IPS-15b (cell line): Measurements from ENCODE around the gene RPUSD4.
"Not testable (repeated sequence)": the region's sequence is repeated elsewhere in the genome, so short reads cannot be mapped to it uniquely, and the experiment has no call there.

ENCODE experiments used
- H3K27me3 ChIP-seq: one replicate; pipeline ENCODE4 v1.6.1; 2013; ENCODE audit warnings: low read length; ENCODE audit not compliant: control insufficient read depth, insufficient read depth
- H3K36me3 ChIP-seq: one replicate; pipeline ENCODE4 v1.6.1; 2013; ENCODE audit warnings: low read length; ENCODE audit not compliant: control insufficient read depth, insufficient read depth
- H3K4me1 ChIP-seq: one replicate; pipeline ENCODE4 v1.6.1; 2013; ENCODE audit warnings: mild to moderate bottlenecking, low read length; ENCODE audit not compliant: control insufficient read depth, insufficient read depth
- H3K4me3 ChIP-seq: one replicate; pipeline ENCODE4 v1.5.1; 2013; ENCODE audit warnings: low read depth, low read length
- H3K9ac ChIP-seq: one replicate; pipeline ENCODE4 v1.6.1; 2013; ENCODE audit warnings: low read depth, mild to moderate bottlenecking, low read length
- H3K9me3 ChIP-seq: one replicate; pipeline ENCODE4 v1.6.1; 2013; ENCODE audit warnings: mild to moderate bottlenecking, low read length; ENCODE audit not compliant: control insufficient read depth, insufficient read depth

Gene RPUSD4, protein sequence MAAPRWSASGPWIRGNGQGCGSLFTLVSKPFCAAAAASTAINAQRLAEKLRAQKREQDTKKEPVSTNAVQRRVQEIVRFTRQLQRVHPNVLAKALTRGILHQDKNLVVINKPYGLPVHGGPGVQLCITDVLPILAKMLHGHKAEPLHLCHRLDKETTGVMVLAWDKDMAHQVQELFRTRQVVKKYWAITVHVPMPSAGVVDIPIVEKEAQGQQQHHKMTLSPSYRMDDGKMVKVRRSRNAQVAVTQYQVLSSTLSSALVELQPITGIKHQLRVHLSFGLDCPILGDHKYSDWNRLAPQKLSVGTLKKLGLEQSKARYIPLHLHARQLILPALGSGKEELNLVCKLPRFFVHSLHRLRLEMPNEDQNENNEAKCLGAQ

GRCh38 chr11:126211236-126212088 is at the start of gene RPUSD4, which contains the start of gene FAM118B:
Gene RPUSD4 (minus strand): TSS chr11:126211650. CDS start chr11:126211638, 12 bp downstream.
Gene FAM118B (plus strand): TSS chr11:126211782. CDS start chr11:126235002, 23,220 bp downstream.
- H3K27me3 ChIP-seq = no peaks in the 10 kb centered on the region
- H3K9ac ChIP-seq = peak within 1 kb of the TSS; percentile 90
- H3K4me1 ChIP-seq = no peaks in the 10 kb centered on the region
- peak within 1 kb of the TSS; percentile 98 for H3K4me3 ChIP-seq
- peaks cover 5% of the 10 kb centered on the region for H3K36me3 ChIP-seq
- H3K9me3 ChIP-seq = no peaks in the 10 kb centered on the region

DNA sequence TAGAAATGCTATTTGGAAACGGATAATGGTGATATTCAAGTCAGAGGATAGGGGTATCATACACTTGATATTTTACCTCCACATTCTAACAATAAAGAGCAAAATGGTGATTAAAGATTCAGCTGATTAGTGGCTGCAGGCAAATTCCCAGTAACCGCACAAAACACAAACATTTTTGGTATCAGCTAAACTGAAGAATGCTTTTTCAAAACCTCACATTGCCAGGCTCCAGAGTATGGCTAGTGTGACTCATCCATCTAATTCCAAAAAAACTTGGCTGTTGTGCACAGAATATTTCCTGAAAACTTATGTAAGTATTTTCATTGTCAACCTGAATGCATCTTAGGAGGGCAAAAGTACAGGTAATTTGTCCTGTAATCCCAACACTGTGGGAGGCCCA is 46.3 kb upstream of the RPUSD4 start:
- Histone ChIP-seq H3K36me3 (peaks cover 26% of the 10 kb centered on the region), H3K4me3 (no peak overlapping the region), H3K4me1 (no peaks in the 10 kb centered on the region), H3K9me3 (no peaks in the 10 kb centered on the region), H3K9ac (no peak overlapping the region), H3K27me3 (no peaks in the 10 kb centered on the region)

DNA sequence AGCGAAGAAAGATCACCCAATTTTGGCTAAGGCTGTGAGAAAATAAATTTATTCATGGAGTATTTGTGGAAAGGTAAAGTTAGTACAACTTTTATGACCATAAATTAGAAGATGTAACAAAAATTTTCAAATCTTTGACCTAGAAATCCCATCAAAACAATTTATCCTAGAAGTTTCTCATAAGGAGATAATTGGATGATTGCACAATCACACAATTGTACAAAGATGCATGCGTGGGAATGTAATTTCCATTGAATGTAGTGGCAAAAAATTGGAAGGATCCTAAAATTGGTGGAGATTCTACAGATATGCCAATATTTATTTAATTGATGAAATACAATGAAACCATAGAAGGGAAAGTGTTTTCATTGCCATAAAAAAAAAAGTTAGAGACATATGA is 45.7 kb upstream of the RPUSD4 start:
- Histone ChIP-seq H3K4me3 (no peak overlapping the region), H3K9ac (no peak overlapping the region), H3K36me3 (peaks cover 22% of the 10 kb centered on the region), H3K27me3 (no peaks in the 10 kb centered on the region), H3K4me1 (no peaks in the 10 kb centered on the region), H3K9me3 (no peaks in the 10 kb centered on the region)

DNA sequence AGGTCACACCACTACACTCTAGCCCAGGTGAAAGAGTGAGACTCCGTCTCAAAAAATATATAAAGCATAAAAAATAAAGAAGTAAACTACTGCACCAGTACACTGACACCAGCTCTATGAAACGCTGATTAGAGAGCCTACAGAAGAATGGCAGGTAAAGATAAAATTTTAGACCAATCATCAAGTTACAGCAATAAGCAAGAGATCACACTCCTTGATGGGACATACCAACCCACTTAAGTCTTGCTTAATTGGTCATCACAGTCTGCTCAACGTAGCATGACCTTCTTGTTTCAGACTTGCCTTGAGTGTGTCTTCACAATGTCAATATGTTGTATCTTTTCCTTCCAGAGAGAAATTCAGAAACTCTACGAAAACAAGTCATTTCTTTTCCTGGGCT is 44.8 kb upstream of the RPUSD4 start:
- Histone ChIP-seq H3K36me3 (peaks cover 20% of the 10 kb centered on the region), H3K4me1 (no peaks in the 10 kb centered on the region), H3K9ac (no peak overlapping the region), H3K9me3 (no peaks in the 10 kb centered on the region), H3K27me3 (no peaks in the 10 kb centered on the region), H3K4me3 (no peak overlapping the region)

DNA sequence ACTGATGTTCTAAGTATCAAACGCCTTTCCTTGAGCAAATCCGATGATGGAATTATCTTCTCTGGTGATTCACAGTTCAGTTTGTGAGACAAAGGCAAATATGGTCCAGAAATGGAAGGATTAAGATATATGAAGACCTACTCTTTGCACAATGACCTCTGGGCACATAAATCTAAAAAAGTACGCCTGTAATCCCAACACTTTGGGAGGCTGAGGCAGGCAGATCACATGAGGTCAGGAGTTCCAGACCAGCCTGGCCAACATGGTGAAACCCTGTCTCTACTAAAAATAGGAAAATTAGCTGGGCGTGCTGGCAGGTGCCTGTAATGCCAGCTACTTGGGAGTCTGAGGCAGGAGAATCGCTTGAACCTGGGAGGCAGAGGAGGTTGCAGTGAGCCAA is 44.1 kb upstream of the RPUSD4 start:
- not testable (repeated sequence) for H3K4me1 ChIP-seq, H3K9ac ChIP-seq, H3K27me3 ChIP-seq, H3K4me3 ChIP-seq, H3K9me3 ChIP-seq
- peaks cover 16% of the 10 kb centered on the region for H3K36me3 ChIP-seq

GRCh38 chr11:126254819-126255218 is 43.4 kb upstream of the RPUSD4 start:
- Histone ChIP-seq H3K36me3 (peaks cover 16% of the 10 kb centered on the region), H3K9ac (no peak overlapping the region), H3K4me3 (no peak overlapping the region), H3K9me3 (no peaks in the 10 kb centered on the region), H3K27me3 (no peaks in the 10 kb centered on the region), H3K4me1 (no peaks in the 10 kb centered on the region)

DNA sequence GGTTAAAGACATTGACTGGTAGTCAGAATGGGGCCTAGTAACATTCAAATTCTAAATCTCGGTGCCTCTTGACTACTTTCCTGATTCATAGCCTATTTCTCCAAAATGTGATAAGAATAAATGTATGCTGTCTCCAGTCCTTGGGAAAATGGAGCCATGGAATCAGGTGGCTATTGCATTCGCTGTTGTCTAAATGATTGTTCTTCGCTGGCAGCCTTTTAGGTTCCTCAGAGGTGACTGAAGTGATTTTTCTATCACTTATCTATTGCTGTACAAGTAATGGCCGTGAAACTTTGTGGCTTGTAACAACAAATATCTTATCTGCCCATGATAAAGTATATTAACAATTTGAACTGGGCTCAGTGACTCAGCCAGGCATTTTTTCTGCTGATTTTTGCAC is 41.8 kb upstream of the RPUSD4 start:
- H3K27me3 ChIP-seq = no peaks in the 10 kb centered on the region
- no peaks in the 10 kb centered on the region for H3K4me1 ChIP-seq
- peaks cover 16% of the 10 kb centered on the region for H3K36me3 ChIP-seq
- no peaks in the 10 kb centered on the region for H3K9me3 ChIP-seq
- no peak overlapping the region for H3K9ac ChIP-seq
- no peak overlapping the region for H3K4me3 ChIP-seq

- H3K36me3 ChIP-seq = peaks cover 9% of the 10 kb centered on the region
- H3K9me3 ChIP-seq = no peaks in the 10 kb centered on the region
- no peaks in the 10 kb centered on the region for H3K4me1 ChIP-seq
- H3K27me3 ChIP-seq = no peaks in the 10 kb centered on the region
- H3K9ac ChIP-seq = no peak overlapping the region
- H3K4me3 ChIP-seq = no peak overlapping the region
These were observed 35.2 kb upstream of the RPUSD4 start for GRCh38 chr11:126246636-126247035.

- no peaks in the 10 kb centered on the region for H3K36me3 ChIP-seq
- H3K4me3 ChIP-seq = no peak overlapping the region
These were observed 21.9 kb upstream of the RPUSD4 start for GRCh38 chr11:126233391-126233790.

GRCh38 chr11:126232683-126233082 is 21.2 kb upstream of the RPUSD4 start:
- no peaks in the 10 kb centered on the region for H3K4me1 ChIP-seq
- H3K9me3 ChIP-seq = no peaks in the 10 kb centered on the region
- H3K36me3 ChIP-seq = no peaks in the 10 kb centered on the region
- no peak overlapping the region for H3K4me3 ChIP-seq
- no peaks in the 10 kb centered on the region for H3K27me3 ChIP-seq
- no peak overlapping the region for H3K9ac ChIP-seq

More at GRCh38 chr11:126233391-126233790, 21.9 kb upstream of the RPUSD4 start:
- no peaks in the 10 kb centered on the region for H3K4me1 ChIP-seq
- H3K9me3 ChIP-seq = no peaks in the 10 kb centered on the region
- H3K27me3 ChIP-seq = no peaks in the 10 kb centered on the region
- H3K9ac ChIP-seq = no peak overlapping the region

DNA sequence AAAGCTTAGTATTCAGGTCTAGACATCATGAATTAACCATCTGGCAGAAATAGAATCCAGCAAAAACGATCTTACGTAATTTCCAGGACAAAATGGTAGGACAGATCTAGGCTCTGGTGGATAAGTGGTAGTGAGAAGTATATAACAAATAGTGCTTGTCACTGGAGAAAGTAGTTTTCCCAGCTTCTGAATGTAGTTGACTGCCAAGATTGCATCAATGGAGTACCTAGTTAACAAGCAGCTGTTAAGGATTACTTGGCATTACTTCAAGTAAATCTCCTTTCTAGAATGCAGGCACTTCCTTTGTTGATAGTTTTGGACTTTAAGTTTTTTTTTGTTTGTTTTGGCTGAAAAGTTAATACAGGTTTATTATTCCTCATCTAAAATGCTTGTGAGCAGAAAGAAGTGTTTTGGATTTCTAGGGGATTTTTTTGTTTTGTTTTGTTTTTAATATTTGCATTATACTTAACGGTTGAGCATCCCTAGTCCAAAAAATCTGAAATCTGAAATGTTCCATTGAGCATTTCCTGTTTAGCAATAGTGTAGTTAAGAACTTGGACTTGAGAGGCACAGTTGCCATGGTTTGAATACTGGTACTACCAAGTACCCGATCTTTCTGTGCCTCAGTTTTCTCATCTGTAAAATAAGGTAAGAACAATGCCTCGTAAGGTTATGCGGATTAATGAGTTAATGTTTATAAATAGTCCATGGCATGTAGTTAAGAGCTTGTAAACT is 20.4 kb upstream of the RPUSD4 start:
- Histone ChIP-seq H3K36me3 (no peaks in the 10 kb centered on the region), H3K4me1 (no peaks in the 10 kb centered on the region), H3K9ac (no peak overlapping the region), H3K27me3 (no peaks in the 10 kb centered on the region), H3K4me3 (no peak overlapping the region), H3K9me3 (no peaks in the 10 kb centered on the region)
